CD14-positive monocyte (primary cell): Measurements from ENCODE around the gene STMP1. TPM values are rescaled to one million over a fixed set of nuclear protein-coding genes. Genes with fewer than 3 reads are reported as not detected.

Experiments used
- DNase-seq, 3 donors: peaks; one replicate each; pipeline ENCODE4 v3.0.0-alpha.2; 2011 to 2022
- H2AFZ ChIP-seq: 2 replicates; pipeline ENCODE4 v1.6.0; 2012; ENCODE audit warnings: mild to moderate bottlenecking, low read depth, low read length, inconsistent platforms; ENCODE audit not compliant: insufficient read depth, poor library complexity, severe bottlenecking
- H3K27ac ChIP-seq, 2 donors: 1 replicate in 1 of 2; 2 replicates in 1 of 2; pipeline ENCODE4 v1.5.1; 2012 to 2013; ENCODE audit warnings: low read length in 2 of 2, control low read depth in 1 of 2, inconsistent platforms in 1 of 2, low read depth in 1 of 2, mild to moderate bottlenecking in 1 of 2
- H3K27me3 ChIP-seq, 2 donors: one replicate each; pipeline versions ENCODE4 v1.6.0 to v1.6.1; 2011 to 2013; ENCODE audit warnings: low read length in 2 of 2; ENCODE audit not compliant: control insufficient read depth in 2 of 2, insufficient read depth in 2 of 2
- H3K36me3 ChIP-seq, 2 donors: replicated peaks in 1 of 2; 1 replicate in 1 of 2; 2 replicates in 1 of 2; pipeline versions ENCODE4 v1.5.1 to v1.6.1; 2012 to 2013; ENCODE audit warnings: low read length in 2 of 2, control low read depth in 1 of 2, inconsistent platforms in 1 of 2, mild to moderate bottlenecking in 1 of 2; ENCODE audit not compliant: insufficient read depth in 2 of 2, control insufficient read depth in 1 of 2
- H3K4me1 ChIP-seq, 2 donors: 1 replicate in 1 of 2; 2 replicates in 1 of 2; pipeline versions ENCODE4 v1.5.1 to v1.6.1; 2012 to 2013; ENCODE audit warnings: low read length in 2 of 2, control low read depth in 1 of 2, inconsistent platforms in 1 of 2, mild to moderate bottlenecking in 1 of 2, moderate library complexity in 1 of 2; ENCODE audit not compliant: insufficient read depth in 2 of 2, control insufficient read depth in 1 of 2
- H3K4me2 ChIP-seq: replicated peaks from 2 replicates; pipeline ENCODE3; 2012; ENCODE audit warnings: low read length, moderate library complexity, mild to moderate bottlenecking; ENCODE audit not compliant: poor library complexity, severe bottlenecking; ENCODE audit errors: extremely low read depth
- H3K4me3 ChIP-seq, 3 experiments: fragments of 200-600 bp in 1 of 3; sonication (generic) in 1 of 3; replicated peaks in 1 of 3; 1 replicate in 2 of 3; 2 replicates in 1 of 3; pipeline ENCODE4 v1.5.1; 2011 to 2013; ENCODE audit warnings: low read length in 3 of 3, mild to moderate bottlenecking in 3 of 3, control low read depth in 2 of 3, low read depth in 2 of 3, inconsistent platforms in 1 of 3, moderate library complexity in 1 of 3
- H3K79me2 ChIP-seq: 2 replicates; pipeline ENCODE4 v1.6.0; 2012; ENCODE audit warnings: mild to moderate bottlenecking, control low read depth, inconsistent platforms, low read length, moderate library complexity; ENCODE audit not compliant: insufficient read depth
- H3K9ac ChIP-seq: 2 replicates; pipeline ENCODE4 v1.6.0; 2017; ENCODE audit warnings: low read length, mild to moderate bottlenecking; ENCODE audit not compliant: insufficient read depth, poor library complexity, severe bottlenecking
- H3K9me3 ChIP-seq, 2 donors: replicated peaks in 1 of 2; 1 replicate in 1 of 2; 2 replicates in 1 of 2; pipeline versions ENCODE4 v1.5.1 to v1.6.1; 2012 to 2013; ENCODE audit warnings: low read length in 2 of 2, control low read depth in 1 of 2; ENCODE audit not compliant: control insufficient read depth in 1 of 2, insufficient read depth in 1 of 2
- H4K20me1 ChIP-seq: 2 replicates; pipeline ENCODE4 v1.6.0; 2012; ENCODE audit warnings: mild to moderate bottlenecking, low read length, control low read depth, moderate library complexity; ENCODE audit not compliant: insufficient read depth
- H3K27ac Mint-ChIP-seq, 7 donors: one replicate each; pipeline ENCODE4 v1.8.0; 2020; ENCODE audit warnings: mild to moderate bottlenecking in 7 of 7, mixed read lengths in 7 of 7, moderate library complexity in 6 of 7, inconsistent platforms in 2 of 7
- H3K27me3 Mint-ChIP-seq, 3 donors: one replicate each; pipeline ENCODE4 v1.8.0; 2021 to 2022; ENCODE audit warnings: low read depth in 3 of 3, mild to moderate bottlenecking in 3 of 3, mixed read lengths in 3 of 3, moderate library complexity in 3 of 3, inconsistent platforms in 1 of 3
- H3K36me3 Mint-ChIP-seq, 2 donors: one replicate each; pipeline ENCODE4 v1.8.0; 2020; ENCODE audit warnings: mixed read lengths in 2 of 2, inconsistent platforms in 1 of 2, mild to moderate bottlenecking in 1 of 2
- H3K4me1 Mint-ChIP-seq: one replicate; pipeline ENCODE4 v1.8.0; 2020; ENCODE audit warnings: mild to moderate bottlenecking, mixed read lengths
- H3K4me3 Mint-ChIP-seq, 2 donors: one replicate each; pipeline ENCODE4 v1.8.0; 2020; ENCODE audit warnings: mild to moderate bottlenecking in 2 of 2, mixed read lengths in 2 of 2, moderate library complexity in 1 of 2
- H3K9me3 Mint-ChIP-seq, 7 donors: one replicate each; pipeline ENCODE4 v1.8.0; 2020 to 2022; ENCODE audit warnings: mixed read lengths in 7 of 7, mild to moderate bottlenecking in 6 of 7, moderate library complexity in 6 of 7, inconsistent platforms in 2 of 7
- WGBS: methylation state at CpG from one replicate; pipeline ENCODE4 v1.1.5; 2013; ENCODE audit warnings: missing lambda C conversion rate; ENCODE audit not compliant: insufficient coverage; 5-methylcytosine and 5-hydroxymethylcytosine counted together
- intact Hi-C, 2 donors: fragments of 100-400 bp; cut with micrococcal nuclease; formaldehyde crosslinking; loops; one replicate each; pipeline versions ENCODE4 v1.15.0 to v1.15.1; 2023
- polyA plus RNA-seq, 3 donors: library from polyadenylated mRNA; depleted of rRNA in 1 of 3; unstranded in 2 of 3; stranded (reverse) in 1 of 3; fragments of 300-500 nt in 2 of 3; fragments of >200 nt in 1 of 3; fragmentation: Illumina TruSeq in 2 of 3; gene quantifications; 1 replicate in 2 of 3; 2 replicates in 1 of 3; pipeline ENCODE4 v1.2.3, GENCODE V29; 2012 to 2021
- TF ChIP-seq, protein P1 (sequence below): fragments of 200-600 bp; IDR thresholded peaks from one replicate; pipeline ENCODE4 v1.8.0; 2022; ENCODE audit warnings: antibody characterized with exemption, mild to moderate bottlenecking

Gene STMP1
- polyA plus RNA-seq, 3 donors, result 20.4 to 108 (median 88.8) TPM

- WGBS, result 94% methylated on average over 2 of the region's 6 CpGs
- DNase-seq, result peak in 2 of 3 donors; percentile 27 to 46
- Mint-ChIP-seq H3K36me3 (peaks cover 64 to 76% of the 10 kb centered on the region in 2 donors), H3K4me3 (no peak overlapping the region), H3K9me3 (no peaks in the 10 kb centered on the region), H3K4me1 (no peaks in the 10 kb centered on the region), H3K27me3 (no peaks in the 10 kb centered on the region), H3K27ac (peak overlapping the region in 1 of 7 donors; percentile 74)
- Histone ChIP-seq H3K27ac (no peak overlapping the region), H3K9me3 (no peaks in the 10 kb centered on the region), H2AFZ (no peak overlapping the region), H4K20me1 (no peaks in the 10 kb centered on the region), H3K4me2 (no peak overlapping the region), H3K9ac (no peak overlapping the region), H3K36me3 (peaks cover 64 to 94% of the 10 kb centered on the region in 2 donors), H3K27me3 (no peaks in the 10 kb centered on the region), H3K4me1 (no peaks in the 10 kb centered on the region), H3K4me3 (no peak overlapping the region), H3K79me2 (no peaks in the 10 kb centered on the region)
- intact Hi-C loops, result loop anchor here (5.0 to 10.0 kb wide), 2 partner anchors 361 to 363 kb away; no protein-coding TSS in a partner anchor
- TF ChIP-seq, protein P1, sequence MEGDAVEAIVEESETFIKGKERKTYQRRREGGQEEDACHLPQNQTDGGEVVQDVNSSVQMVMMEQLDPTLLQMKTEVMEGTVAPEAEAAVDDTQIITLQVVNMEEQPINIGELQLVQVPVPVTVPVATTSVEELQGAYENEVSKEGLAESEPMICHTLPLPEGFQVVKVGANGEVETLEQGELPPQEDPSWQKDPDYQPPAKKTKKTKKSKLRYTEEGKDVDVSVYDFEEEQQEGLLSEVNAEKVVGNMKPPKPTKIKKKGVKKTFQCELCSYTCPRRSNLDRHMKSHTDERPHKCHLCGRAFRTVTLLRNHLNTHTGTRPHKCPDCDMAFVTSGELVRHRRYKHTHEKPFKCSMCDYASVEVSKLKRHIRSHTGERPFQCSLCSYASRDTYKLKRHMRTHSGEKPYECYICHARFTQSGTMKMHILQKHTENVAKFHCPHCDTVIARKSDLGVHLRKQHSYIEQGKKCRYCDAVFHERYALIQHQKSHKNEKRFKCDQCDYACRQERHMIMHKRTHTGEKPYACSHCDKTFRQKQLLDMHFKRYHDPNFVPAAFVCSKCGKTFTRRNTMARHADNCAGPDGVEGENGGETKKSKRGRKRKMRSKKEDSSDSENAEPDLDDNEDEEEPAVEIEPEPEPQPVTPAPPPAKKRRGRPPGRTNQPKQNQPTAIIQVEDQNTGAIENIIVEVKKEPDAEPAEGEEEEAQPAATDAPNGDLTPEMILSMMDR, result peak; percentile 85
Observed at GRCh38 chr7:135645296-135645904, 16.9 kb upstream of the STMP1 start.

- H4K20me1 ChIP-seq, result no peaks in the 10 kb centered on the region
- H3K79me2 ChIP-seq, result no peaks in the 10 kb centered on the region
- Mint-ChIP-seq H3K4me1 (peaks cover 4% of the 10 kb centered on the region), H3K4me3 (no peak overlapping the region), H3K9me3 (no peaks in the 10 kb centered on the region), H3K27ac (no peak overlapping the region), H3K36me3 (peaks cover 54 to 58% of the 10 kb centered on the region in 2 donors), H3K27me3 (no peaks in the 10 kb centered on the region)
- no peak overlapping the region for H3K27ac ChIP-seq
- H3K4me1 ChIP-seq, result no peaks in the 10 kb centered on the region
- H3K9ac ChIP-seq, result no peak overlapping the region
- no peak for DNase-seq
- no CpG with 5 or more reads among the region's 1 CpG for WGBS
- TF ChIP-seq, protein P1, result no peak
- H3K36me3 ChIP-seq, result peaks cover 45 to 78% of the 10 kb centered on the region in 2 donors
- no peaks in the 10 kb centered on the region for H3K27me3 ChIP-seq
- H2AFZ ChIP-seq, result no peak overlapping the region
- intact Hi-C loops, result loop anchor here (5.0 to 10.0 kb wide), 2 partner anchors 363 to 365 kb away; no protein-coding TSS in a partner anchor
- no peak overlapping the region for H3K4me2 ChIP-seq
- no peaks in the 10 kb centered on the region for H3K9me3 ChIP-seq
- no peak overlapping the region for H3K4me3 ChIP-seq
Observed at GRCh38 chr7:135647755-135648154, 14.6 kb upstream of the STMP1 start.
